ENCODE results near the gene RBM14.

GRCh38 chr11:66626926-66627325 lies 10.5 kb downstream of the RBM14 start:
- TF ChIP-seq CTCF (conservative IDR thresholded peaks at IDR 0.05 in 1 of 2, IDR thresholded peaks at IDR 0.05 in 1 of 2; ENCODE audit: extremely low read depth in 1 of 2, insufficient read depth in 1 of 2, low read depth in 1 of 2, low read length in 2 of 2) (no peak), EZH2 (IDR thresholded peaks at IDR 0.05; ENCODE audit: borderline replicate concordance, low read length) (no peak)

Measured in mammary epithelial cell (primary cell).